Mesothelial cell of epicardium (in vitro differentiated cells): ENCODE results near the gene ZBTB7B. TPM values are rescaled to one million over a fixed set of nuclear protein-coding genes. Genes with fewer than 3 reads are reported as not detected.

Source experiments
- DNase-seq, 2 experiments: peaks; one replicate each; pipeline ENCODE4 v3.0.0; 2021; ENCODE audit warnings: low spot score in 2 of 2; ENCODE audit not compliant: unreplicated experiment in 2 of 2
- H3K27ac Mint-ChIP-seq: 2 replicates; pipeline ENCODE4 v1.8.0; 2021; ENCODE audit warnings: mixed read lengths
- H3K27me3 Mint-ChIP-seq: 2 replicates; pipeline ENCODE4 v1.8.0; 2021; ENCODE audit warnings: low read depth, mixed read lengths
- H3K36me3 Mint-ChIP-seq: 2 replicates; pipeline ENCODE4 v1.8.0; 2021; ENCODE audit warnings: mixed read lengths
- H3K4me1 Mint-ChIP-seq: 2 replicates; pipeline ENCODE4 v1.8.0; 2021; ENCODE audit warnings: mixed read lengths
- H3K4me3 Mint-ChIP-seq: 2 replicates; pipeline ENCODE4 v1.8.0; 2021; ENCODE audit warnings: mild to moderate bottlenecking, moderate library complexity, mixed read lengths
- H3K9me3 Mint-ChIP-seq: 2 replicates; pipeline ENCODE4 v1.8.0; 2021; ENCODE audit warnings: mixed read lengths
- total RNA-seq: library from RNA; stranded (reverse); gene quantifications from 3 replicates; pipeline ENCODE4 v1.2.1, GENCODE V29; 2021
- TF ChIP-seq, protein P1 (sequence below): fragments of 200-600 bp; sonication (generic); IDR thresholded peaks from one replicate; pipeline ENCODE4 v1.5.0; 2021; ENCODE audit warnings: antibody characterized with exemption; ENCODE audit not compliant: unreplicated experiment

Gene ZBTB7B
- total RNA-seq, 1 donor from 2014 or later = 21.7 TPM

DNA sequence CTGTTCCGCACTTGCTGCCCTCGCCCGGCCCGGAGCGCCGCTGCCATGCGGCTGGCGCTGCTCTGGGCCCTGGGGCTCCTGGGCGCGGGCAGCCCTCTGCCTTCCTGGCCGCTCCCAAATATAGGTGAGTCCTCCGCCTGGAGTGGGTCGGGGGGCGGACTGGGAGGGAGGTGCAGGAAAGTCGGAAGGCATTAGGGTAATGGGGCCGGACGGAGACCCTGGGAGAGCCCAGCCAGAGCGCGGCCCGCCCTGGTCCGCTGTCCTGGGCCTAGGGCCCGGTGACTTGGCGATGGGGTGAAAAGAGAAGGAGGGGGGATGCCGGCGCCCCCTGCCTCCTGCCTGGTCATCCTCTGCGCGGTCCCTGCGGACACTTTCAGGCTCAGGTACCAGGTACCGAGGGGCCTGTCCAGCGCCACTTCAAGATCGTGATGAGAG lies 48.8 kb downstream of the ZBTB7B start:
- Mint-ChIP-seq H3K27me3 (peaks cover 13% of the 10 kb centered on the region), H3K36me3 (peaks cover 2% of the 10 kb centered on the region), H3K27ac (no peak overlapping the region), H3K4me3 (peak overlapping the region; percentile 62), H3K9me3 (no peaks in the 10 kb centered on the region), H3K4me1 (peaks cover 28% of the 10 kb centered on the region)
- DNase-seq = no peak
- TF ChIP-seq, protein P1, sequence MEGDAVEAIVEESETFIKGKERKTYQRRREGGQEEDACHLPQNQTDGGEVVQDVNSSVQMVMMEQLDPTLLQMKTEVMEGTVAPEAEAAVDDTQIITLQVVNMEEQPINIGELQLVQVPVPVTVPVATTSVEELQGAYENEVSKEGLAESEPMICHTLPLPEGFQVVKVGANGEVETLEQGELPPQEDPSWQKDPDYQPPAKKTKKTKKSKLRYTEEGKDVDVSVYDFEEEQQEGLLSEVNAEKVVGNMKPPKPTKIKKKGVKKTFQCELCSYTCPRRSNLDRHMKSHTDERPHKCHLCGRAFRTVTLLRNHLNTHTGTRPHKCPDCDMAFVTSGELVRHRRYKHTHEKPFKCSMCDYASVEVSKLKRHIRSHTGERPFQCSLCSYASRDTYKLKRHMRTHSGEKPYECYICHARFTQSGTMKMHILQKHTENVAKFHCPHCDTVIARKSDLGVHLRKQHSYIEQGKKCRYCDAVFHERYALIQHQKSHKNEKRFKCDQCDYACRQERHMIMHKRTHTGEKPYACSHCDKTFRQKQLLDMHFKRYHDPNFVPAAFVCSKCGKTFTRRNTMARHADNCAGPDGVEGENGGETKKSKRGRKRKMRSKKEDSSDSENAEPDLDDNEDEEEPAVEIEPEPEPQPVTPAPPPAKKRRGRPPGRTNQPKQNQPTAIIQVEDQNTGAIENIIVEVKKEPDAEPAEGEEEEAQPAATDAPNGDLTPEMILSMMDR = no peak

DNA sequence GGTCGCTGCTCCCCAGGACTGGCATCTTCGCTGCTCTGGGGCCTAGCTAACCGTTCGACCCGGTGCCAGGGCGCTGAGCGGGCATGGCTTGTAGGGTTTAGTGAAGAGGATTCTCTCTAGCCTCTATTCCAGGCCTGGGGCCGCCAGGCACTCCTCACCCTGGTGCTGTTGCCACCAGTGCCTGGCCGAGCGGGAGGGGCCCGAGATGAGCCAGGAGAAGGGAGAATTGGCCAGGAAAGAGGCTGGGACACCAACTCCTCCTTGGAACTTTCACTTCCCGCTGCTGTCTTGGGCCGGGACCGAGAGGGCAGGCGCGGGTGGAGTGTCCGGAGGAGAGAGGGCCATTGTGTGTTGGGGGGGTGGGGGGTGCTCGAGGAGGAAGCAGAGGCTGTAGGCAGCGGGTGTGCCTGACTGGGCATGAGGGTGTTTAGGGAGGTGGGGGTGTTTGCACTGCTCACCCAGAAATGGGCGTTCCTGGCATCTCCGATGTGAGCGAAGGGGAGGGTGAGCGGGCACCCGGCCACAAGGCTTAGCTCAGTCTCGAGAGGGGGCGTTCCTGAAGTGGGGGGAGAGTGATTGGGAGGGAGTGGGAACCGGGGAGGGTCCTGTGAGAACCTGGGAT lies 49.3 kb downstream of the ZBTB7B start:
- TF ChIP-seq, protein P1 = no peak
- peaks cover 2% of the 10 kb centered on the region for H3K36me3 Mint-ChIP-seq
- peaks cover 28% of the 10 kb centered on the region for H3K4me1 Mint-ChIP-seq
- peak overlapping the region; percentile 21 for H3K27ac Mint-ChIP-seq
- peaks cover 13% of the 10 kb centered on the region for H3K27me3 Mint-ChIP-seq
- peak overlapping the region; percentile 62 for H3K4me3 Mint-ChIP-seq
- no peak for DNase-seq
- H3K9me3 Mint-ChIP-seq = no peaks in the 10 kb centered on the region

DNA sequence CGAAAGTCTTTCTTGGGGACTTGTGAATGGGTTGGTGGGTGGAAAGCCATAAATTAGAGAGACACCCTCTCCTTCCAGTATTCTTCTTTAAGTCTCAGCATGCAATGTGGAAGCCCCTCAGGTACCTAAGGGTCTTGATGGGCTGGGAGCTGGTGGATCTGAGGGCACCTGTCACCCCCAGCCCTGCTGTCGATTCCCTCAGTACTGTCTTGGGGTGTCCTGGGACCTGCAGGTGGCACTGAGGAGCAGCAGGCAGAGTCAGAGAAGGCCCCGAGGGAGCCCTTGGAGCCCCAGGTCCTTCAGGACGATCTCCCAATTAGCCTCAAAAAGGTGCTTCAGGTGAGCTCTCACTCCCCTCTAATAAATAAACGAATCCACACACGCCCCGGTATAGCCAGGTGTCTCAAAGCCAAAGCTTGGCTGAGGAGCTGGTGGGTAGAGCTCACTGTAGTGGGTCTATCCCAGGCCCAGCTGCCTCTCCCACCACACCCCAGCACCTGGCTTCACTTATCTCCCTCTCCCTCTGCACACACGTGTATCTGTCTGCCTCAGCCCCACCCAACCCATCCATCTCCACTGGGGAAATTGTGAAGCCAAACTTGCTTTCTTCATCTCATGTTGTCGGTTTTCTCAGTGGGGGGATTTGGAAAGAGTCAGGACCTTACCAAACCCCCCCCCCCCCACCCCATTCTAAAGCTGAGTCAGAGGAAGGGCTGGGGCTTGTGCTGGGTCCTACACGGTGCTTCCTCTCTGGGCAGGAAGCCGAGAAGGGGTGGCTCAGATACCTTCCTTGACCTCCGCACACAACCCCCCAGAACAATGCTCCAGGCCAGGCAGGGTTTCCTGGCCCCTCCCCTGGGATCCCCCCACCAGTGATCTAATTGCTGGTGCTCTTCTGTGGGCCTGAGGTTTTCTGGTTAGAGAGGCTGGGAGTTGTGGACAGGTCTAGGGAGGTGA lies 50.1 kb downstream of the ZBTB7B start:
- DNase-seq = no peak
- Mint-ChIP-seq H3K27ac (no peak overlapping the region), H3K4me3 (peak overlapping the region; percentile 62), H3K27me3 (peaks cover 13% of the 10 kb centered on the region), H3K36me3 (peaks cover 2% of the 10 kb centered on the region), H3K4me1 (peaks cover 28% of the 10 kb centered on the region), H3K9me3 (no peaks in the 10 kb centered on the region)
- TF ChIP-seq, protein P1 = no peak

DNA sequence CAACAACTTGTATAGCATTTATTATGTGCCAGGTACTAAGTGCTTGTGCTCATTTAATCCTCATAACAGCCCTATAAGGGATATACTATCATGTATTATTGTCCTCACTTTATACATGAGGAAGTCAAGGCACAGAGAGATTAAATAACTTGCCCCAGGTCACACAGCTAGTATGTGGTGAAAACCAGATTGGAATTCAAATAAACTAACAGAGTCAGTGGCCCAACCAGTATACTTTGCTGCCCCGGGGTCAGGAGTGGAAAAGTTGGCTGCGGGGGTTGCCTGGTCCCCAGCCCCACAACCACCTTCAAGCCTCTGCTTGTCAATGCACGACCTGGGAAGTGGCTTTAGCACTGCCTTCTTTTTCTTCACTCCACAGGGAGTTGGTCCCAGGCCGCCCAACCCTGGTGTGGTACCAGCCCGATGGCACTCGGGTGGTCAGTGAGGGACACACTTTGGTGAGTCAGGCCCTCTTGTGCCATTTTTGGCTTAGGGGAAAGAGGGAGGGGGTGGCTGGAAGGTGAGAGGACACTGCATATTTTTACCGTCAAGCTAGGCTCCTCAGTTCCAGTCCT lies 51.0 kb downstream of the ZBTB7B start:
- Mint-ChIP-seq H3K4me1 (peaks cover 28% of the 10 kb centered on the region), H3K4me3 (no peak overlapping the region), H3K36me3 (peaks cover 2% of the 10 kb centered on the region)

DNA sequence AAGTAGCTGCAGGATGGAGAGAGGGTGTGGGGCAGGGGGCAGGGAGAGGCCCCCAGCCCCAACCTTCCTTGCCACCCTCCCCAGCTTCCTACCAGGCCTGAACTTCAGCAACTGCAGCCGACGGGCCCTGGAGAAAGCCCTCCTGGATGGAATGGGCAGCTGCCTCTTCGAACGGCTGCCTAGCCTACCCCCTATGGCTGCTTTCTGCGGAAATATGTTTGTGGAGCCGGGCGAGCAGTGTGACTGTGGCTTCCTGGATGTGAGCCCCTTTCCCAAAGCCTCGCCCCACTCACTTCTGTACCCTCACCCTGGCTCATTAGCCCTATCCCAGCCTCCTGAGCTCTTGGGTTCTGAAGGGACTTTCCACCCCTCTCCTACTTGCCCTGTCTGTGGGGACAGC lies 54.5 kb downstream of the ZBTB7B start:
- Mint-ChIP-seq H3K27me3 (peaks cover 10% of the 10 kb centered on the region), H3K36me3 (peaks cover 2% of the 10 kb centered on the region), H3K27ac (no peak overlapping the region), H3K4me3 (no peak overlapping the region), H3K9me3 (no peaks in the 10 kb centered on the region), H3K4me1 (peaks cover 16% of the 10 kb centered on the region)
- TF ChIP-seq, protein P1 = no peak
- no peak for DNase-seq

More for the DNA sequence above, 51.0 kb downstream of the ZBTB7B start:
- Mint-ChIP-seq H3K9me3 (no peaks in the 10 kb centered on the region), H3K27ac (no peak overlapping the region), H3K27me3 (peaks cover 13% of the 10 kb centered on the region)
- TF ChIP-seq, protein P1 = no peak
- no peak for DNase-seq
